ENCODE measurements around the gene FAM222B. TPM values are rescaled to one million over a fixed set of nuclear protein-coding genes. Genes with fewer than 3 reads are reported as not detected.

The FAM222B gene
- total RNA-seq, 2 experiments from 2014 or later, result 4.0 to 15.2 TPM

DNA sequence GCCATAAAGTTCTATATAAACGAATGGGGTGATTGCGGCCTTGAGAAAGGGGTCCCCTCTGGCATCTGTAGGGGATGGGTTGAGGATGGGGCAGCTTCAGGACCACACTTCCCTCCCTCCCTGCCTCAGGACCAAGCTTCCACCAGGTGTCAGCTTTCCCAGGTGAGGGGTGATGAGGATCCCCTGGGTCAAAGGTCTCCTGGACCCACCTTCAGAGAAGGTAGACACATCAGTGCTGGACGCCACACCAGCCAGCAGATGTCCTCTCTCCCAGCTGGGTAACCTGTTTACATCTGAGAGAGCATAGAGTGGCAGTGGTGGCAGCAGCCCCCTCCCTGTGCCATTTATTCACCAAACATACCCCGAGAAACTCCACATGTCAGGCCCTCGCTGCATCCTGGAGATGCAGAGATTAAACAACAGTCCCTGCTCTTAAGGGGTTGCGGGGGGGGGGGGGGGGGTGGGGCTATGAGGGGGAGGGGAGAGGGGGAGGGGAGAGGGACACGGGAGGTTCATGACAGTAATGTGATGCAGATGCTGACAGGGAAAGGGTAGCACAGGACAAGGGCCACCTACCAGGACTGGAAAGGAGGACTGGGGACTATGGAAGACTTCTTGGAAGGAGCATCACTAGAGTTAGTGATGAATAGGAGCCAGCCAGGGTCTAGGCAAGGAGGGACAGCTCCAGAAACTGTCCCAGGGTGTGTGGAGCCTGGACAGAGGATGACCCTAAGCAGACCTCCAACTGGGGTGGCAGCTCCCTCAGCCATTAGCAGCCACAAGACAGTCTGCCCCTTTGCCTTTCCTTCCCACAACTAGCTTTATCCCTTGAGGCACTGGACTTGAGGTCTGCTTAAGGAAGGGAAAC, 135.9 kb downstream of the FAM222B start:
- Histone ChIP-seq H3K4me2 (ENCODE audit: low read length) (no peak overlapping the region), H3K36me3 (ENCODE audit: insufficient read depth, low read length) (peaks cover 20% of the 10 kb centered on the region), H2AFZ (ENCODE audit: low read length) (no peak overlapping the region), H3K9me2 (ENCODE audit: insufficient read depth, low read length) (no peaks in the 10 kb centered on the region), H3K9me3 (ENCODE audit: low read length) (no peaks in the 10 kb centered on the region), H3K79me2 (ENCODE audit: insufficient read depth, low read depth, low read length) (no peaks in the 10 kb centered on the region), H3K27ac (ENCODE audit: low read depth, low read length, poor library complexity, severe bottlenecking) (no peak overlapping the region), H3K4me1 (ENCODE audit: insufficient read depth, low read length, poor library complexity, severe bottlenecking) (peaks cover 18% of the 10 kb centered on the region), H4K20me1 (ENCODE audit: insufficient read depth, low read length) (no peaks in the 10 kb centered on the region), H3K4me3 (ENCODE audit: low read depth, low read length, poor library complexity, severe bottlenecking) (no peak overlapping the region)
- DNase-seq (ENCODE audit: low spot score), result no peak
- POLR2A ChIA-PET, result no interaction called here
- BruUV-seq (replicated peaks), result no TSS peak
- intact Hi-C loops (cut with micrococcal nuclease; ENCODE audit: unreplicated experiment), result no loop called here
- no peak for TF ChIP-seq EZH2phosphoT487 (IDR thresholded peaks at IDR 0.05; ENCODE audit: borderline replicate concordance, low read depth, low read length)
- TF ChIP-seq, protein P1, sequence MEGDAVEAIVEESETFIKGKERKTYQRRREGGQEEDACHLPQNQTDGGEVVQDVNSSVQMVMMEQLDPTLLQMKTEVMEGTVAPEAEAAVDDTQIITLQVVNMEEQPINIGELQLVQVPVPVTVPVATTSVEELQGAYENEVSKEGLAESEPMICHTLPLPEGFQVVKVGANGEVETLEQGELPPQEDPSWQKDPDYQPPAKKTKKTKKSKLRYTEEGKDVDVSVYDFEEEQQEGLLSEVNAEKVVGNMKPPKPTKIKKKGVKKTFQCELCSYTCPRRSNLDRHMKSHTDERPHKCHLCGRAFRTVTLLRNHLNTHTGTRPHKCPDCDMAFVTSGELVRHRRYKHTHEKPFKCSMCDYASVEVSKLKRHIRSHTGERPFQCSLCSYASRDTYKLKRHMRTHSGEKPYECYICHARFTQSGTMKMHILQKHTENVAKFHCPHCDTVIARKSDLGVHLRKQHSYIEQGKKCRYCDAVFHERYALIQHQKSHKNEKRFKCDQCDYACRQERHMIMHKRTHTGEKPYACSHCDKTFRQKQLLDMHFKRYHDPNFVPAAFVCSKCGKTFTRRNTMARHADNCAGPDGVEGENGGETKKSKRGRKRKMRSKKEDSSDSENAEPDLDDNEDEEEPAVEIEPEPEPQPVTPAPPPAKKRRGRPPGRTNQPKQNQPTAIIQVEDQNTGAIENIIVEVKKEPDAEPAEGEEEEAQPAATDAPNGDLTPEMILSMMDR (conservative IDR thresholded peaks at IDR 0.05; ENCODE audit: low read length), result no peak
- CTCF ChIA-PET (ENCODE audit: unreplicated experiment), result no interaction called here

Small RNAs within 50 kb of the gene (microRNA-seq; reads per million reads assigned to microRNA genes)
- not detected for gene MIR451B (ENCODE audit: borderline replicate concordance)

Small RNAs within 50 kb of the gene (small RNA-seq; reads per million reads assigned to genes)
- gene RF00019 (not detected), gene SNORD42A (not detected), gene SNORD42B (not detected), gene SNORD4A (not detected), gene SNORD4B (not detected)

Other genes starting within 250 kb of the FAM222B start
- 161 and 163 TPM in 2 replicates for gene SPAG5, start 243.8 kb downstream of the FAM222B start, total RNA-seq (2014; rRNA removed; shearing (Covaris generic))
- gene SPAG5, start 243.8 kb downstream of the FAM222B start, total RNA-seq (2022), result 152 and 156 TPM in 2 replicates
- 24.7 and 30.4 TPM in 2 replicates for gene RSKR, start 228.6 kb downstream of the FAM222B start, total RNA-seq (2014; rRNA removed; shearing (Covaris generic))
- gene RSKR, start 228.6 kb downstream of the FAM222B start, total RNA-seq (2022), result 59.6 and 66.2 TPM in 2 replicates
- 147 and 151 TPM in 2 replicates for gene BLTP2, start 197.6 kb downstream of the FAM222B start, total RNA-seq (2014; rRNA removed; shearing (Covaris generic))
- 177 and 185 TPM in 2 replicates for gene BLTP2, start 197.6 kb downstream of the FAM222B start, total RNA-seq (2022)
- gene SDF2, start 180.9 kb downstream of the FAM222B start, total RNA-seq (2014; rRNA removed; shearing (Covaris generic)), result 31.2 and 31.8 TPM in 2 replicates
- gene SDF2, start 180.9 kb downstream of the FAM222B start, total RNA-seq (2022), result 32.9 and 38.6 TPM in 2 replicates
- 32.1 and 33.7 TPM in 2 replicates for gene SUPT6H, start 180.6 kb downstream of the FAM222B start, total RNA-seq (2014; rRNA removed; shearing (Covaris generic))
- gene SUPT6H, start 180.6 kb downstream of the FAM222B start, total RNA-seq (2022), result 70.4 and 76.5 TPM in 2 replicates
- gene PROCA1, start 130.9 kb downstream of the FAM222B start, total RNA-seq (2014; rRNA removed; shearing (Covaris generic)), result 4.5 and 11.3 TPM in 2 replicates
- gene PROCA1, start 130.9 kb downstream of the FAM222B start, total RNA-seq (2022), result 4.6 and 5.9 TPM in 2 replicates
- gene RAB34, start 124.9 kb downstream of the FAM222B start, total RNA-seq (2014; rRNA removed; shearing (Covaris generic)), result 0.22 TPM in 1 of 2 replicates, not detected in the other
- gene RAB34, start 124.9 kb downstream of the FAM222B start, total RNA-seq (2022), result 0.46 and 0.99 TPM in 2 replicates
- gene RPL23A, start 122.8 kb downstream of the FAM222B start, total RNA-seq (2014; rRNA removed; shearing (Covaris generic)), result 930 and 1,152 TPM in 2 replicates
- gene RPL23A, start 122.8 kb downstream of the FAM222B start, total RNA-seq (2022), result 2,557 and 2,633 TPM in 2 replicates
- gene TLCD1, start 116.6 kb downstream of the FAM222B start, total RNA-seq (2014; rRNA removed; shearing (Covaris generic)), result 0.28 and 1.6 TPM in 2 replicates
- 2.5 and 3.4 TPM in 2 replicates for gene TLCD1, start 116.6 kb downstream of the FAM222B start, total RNA-seq (2022)
- 12.2 and 17.0 TPM in 2 replicates for gene NEK8, start 114.0 kb downstream of the FAM222B start, total RNA-seq (2014; rRNA removed; shearing (Covaris generic))
- 14.0 and 15.1 TPM in 2 replicates for gene NEK8, start 114.0 kb downstream of the FAM222B start, total RNA-seq (2022)
- 73.6 and 105 TPM in 2 replicates for gene TRAF4, start 98.8 kb downstream of the FAM222B start, total RNA-seq (2014; rRNA removed; shearing (Covaris generic))
- gene TRAF4, start 98.8 kb downstream of the FAM222B start, total RNA-seq (2022), result 116 and 123 TPM in 2 replicates
- gene ERAL1, start 12.2 kb upstream of the FAM222B start, total RNA-seq (2014; rRNA removed; shearing (Covaris generic)), result 25.0 and 30.8 TPM in 2 replicates
- gene ERAL1, start 12.2 kb upstream of the FAM222B start, total RNA-seq (2022), result 58.0 and 62.1 TPM in 2 replicates
- gene FLOT2, start 54.9 kb upstream of the FAM222B start, total RNA-seq (2014; rRNA removed; shearing (Covaris generic)), result 43.5 and 46.5 TPM in 2 replicates
- gene FLOT2, start 54.9 kb upstream of the FAM222B start, total RNA-seq (2022), result 110 and 122 TPM in 2 replicates
- gene DHRS13, start 60.3 kb upstream of the FAM222B start, total RNA-seq (2014; rRNA removed; shearing (Covaris generic)), result 27.1 and 28.4 TPM in 2 replicates
- 27.2 and 29.2 TPM in 2 replicates for gene DHRS13, start 60.3 kb upstream of the FAM222B start, total RNA-seq (2022)
- 40.6 and 43.2 TPM in 2 replicates for gene PHF12, start 108.7 kb upstream of the FAM222B start, total RNA-seq (2014; rRNA removed; shearing (Covaris generic))
- gene PHF12, start 108.7 kb upstream of the FAM222B start, total RNA-seq (2022), result 62.5 and 66.7 TPM in 2 replicates
- gene SEZ6, start 163.2 kb upstream of the FAM222B start, total RNA-seq (2014; rRNA removed; shearing (Covaris generic)), result not detected in 2 replicates
- gene SEZ6, start 163.2 kb upstream of the FAM222B start, total RNA-seq (2022), result 0.53 TPM in 1 of 2 replicates, not detected in the other
- gene PIPOX, start 200.4 kb upstream of the FAM222B start, total RNA-seq (2014; rRNA removed; shearing (Covaris generic)), result 1.3 and 3.8 TPM in 2 replicates
- 4.0 and 4.1 TPM in 2 replicates for gene PIPOX, start 200.4 kb upstream of the FAM222B start, total RNA-seq (2022)